ENCODE data around the gene NECAB2. TPM values are rescaled to one million over a fixed set of nuclear protein-coding genes. Genes with fewer than 3 reads are reported as not detected.

NECAB2 gene
- total RNA-seq, 1 donor from 2014 or later = 1.8 TPM

DNA sequence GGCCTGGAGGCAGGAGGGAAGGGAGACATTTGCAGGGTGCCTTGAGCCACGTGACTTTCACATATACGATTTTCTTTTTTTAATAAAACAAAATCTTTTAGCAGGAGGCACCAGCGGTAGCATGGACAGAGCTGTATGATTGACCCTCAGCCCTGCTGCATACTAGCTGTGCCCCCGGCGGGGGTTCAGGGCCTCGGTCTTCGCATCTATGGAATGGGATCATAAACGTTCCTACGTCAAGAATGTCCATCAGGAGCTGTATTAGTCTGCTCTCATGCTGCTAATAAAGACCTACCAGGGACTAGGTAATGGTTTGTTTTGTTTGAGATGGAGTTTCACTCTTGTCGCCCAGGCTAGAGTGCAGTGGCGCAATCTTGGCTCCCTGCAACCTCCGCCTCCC lies 47.4 kb downstream of the NECAB2 start:
- Mint-ChIP-seq H3K27ac (no peak overlapping the region), H3K27me3 (ENCODE audit: low read depth) (no peaks in the 10 kb centered on the region)

DNA sequence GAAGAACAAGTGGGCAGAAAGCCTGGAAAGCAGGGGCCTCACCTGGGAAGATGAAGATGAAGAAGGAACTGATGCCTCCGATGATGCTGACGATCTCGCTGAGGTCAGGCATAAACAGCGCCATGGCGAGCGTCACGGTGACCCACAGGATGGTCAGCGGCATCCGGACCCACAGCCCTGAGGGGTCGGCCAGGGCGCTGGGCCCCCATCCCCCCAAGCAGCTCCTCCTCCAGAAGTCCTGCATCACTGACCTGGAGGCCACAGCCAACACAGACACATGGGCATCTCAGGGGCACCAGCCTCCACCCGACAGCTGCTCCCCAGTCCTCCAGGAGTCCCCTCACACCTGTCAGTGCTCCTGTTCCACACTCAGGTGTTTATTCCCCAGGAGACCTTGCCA lies 48.4 kb downstream of the NECAB2 start:
- Mint-ChIP-seq H3K4me1 (no peaks in the 10 kb centered on the region), H3K4me3 (no peak overlapping the region), H3K27ac (no peak overlapping the region), H3K27me3 (ENCODE audit: low read depth) (no peaks in the 10 kb centered on the region), H3K9me3 (peaks cover 20% of the 10 kb centered on the region), H3K36me3 (no peaks in the 10 kb centered on the region)
- TF ChIP-seq, protein P1, sequence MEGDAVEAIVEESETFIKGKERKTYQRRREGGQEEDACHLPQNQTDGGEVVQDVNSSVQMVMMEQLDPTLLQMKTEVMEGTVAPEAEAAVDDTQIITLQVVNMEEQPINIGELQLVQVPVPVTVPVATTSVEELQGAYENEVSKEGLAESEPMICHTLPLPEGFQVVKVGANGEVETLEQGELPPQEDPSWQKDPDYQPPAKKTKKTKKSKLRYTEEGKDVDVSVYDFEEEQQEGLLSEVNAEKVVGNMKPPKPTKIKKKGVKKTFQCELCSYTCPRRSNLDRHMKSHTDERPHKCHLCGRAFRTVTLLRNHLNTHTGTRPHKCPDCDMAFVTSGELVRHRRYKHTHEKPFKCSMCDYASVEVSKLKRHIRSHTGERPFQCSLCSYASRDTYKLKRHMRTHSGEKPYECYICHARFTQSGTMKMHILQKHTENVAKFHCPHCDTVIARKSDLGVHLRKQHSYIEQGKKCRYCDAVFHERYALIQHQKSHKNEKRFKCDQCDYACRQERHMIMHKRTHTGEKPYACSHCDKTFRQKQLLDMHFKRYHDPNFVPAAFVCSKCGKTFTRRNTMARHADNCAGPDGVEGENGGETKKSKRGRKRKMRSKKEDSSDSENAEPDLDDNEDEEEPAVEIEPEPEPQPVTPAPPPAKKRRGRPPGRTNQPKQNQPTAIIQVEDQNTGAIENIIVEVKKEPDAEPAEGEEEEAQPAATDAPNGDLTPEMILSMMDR (IDR thresholded peaks at IDR 0.05; ENCODE audit: unreplicated experiment) = no peak
- no peak for DNase-seq (ENCODE audit: low spot score in 2 of 2, unreplicated experiment in 2 of 2)

More for the DNA sequence above, 47.4 kb downstream of the NECAB2 start:
- H3K4me1 Mint-ChIP-seq = no peaks in the 10 kb centered on the region
- H3K4me3 Mint-ChIP-seq = no peak overlapping the region
- H3K36me3 Mint-ChIP-seq = no peaks in the 10 kb centered on the region
- H3K9me3 Mint-ChIP-seq = peaks cover 13% of the 10 kb centered on the region
- no peak for DNase-seq (ENCODE audit: low spot score in 2 of 2, unreplicated experiment in 2 of 2)
- TF ChIP-seq, protein P1 (IDR thresholded peaks at IDR 0.05; ENCODE audit: unreplicated experiment) = no peak

- Mint-ChIP-seq H3K4me3 (no peak overlapping the region), H3K27me3 (ENCODE audit: low read depth) (no peaks in the 10 kb centered on the region), H3K27ac (no peak overlapping the region), H3K9me3 (peaks cover 25% of the 10 kb centered on the region), H3K36me3 (no peaks in the 10 kb centered on the region), H3K4me1 (no peaks in the 10 kb centered on the region)
- DNase-seq (ENCODE audit: low spot score in 2 of 2, unreplicated experiment in 2 of 2) = no peak
- TF ChIP-seq, protein P1 (IDR thresholded peaks at IDR 0.05; ENCODE audit: unreplicated experiment) = no peak
Observed at GRCh38 chr16:84018710-84019109, 50.7 kb downstream of the NECAB2 start.

DNA sequence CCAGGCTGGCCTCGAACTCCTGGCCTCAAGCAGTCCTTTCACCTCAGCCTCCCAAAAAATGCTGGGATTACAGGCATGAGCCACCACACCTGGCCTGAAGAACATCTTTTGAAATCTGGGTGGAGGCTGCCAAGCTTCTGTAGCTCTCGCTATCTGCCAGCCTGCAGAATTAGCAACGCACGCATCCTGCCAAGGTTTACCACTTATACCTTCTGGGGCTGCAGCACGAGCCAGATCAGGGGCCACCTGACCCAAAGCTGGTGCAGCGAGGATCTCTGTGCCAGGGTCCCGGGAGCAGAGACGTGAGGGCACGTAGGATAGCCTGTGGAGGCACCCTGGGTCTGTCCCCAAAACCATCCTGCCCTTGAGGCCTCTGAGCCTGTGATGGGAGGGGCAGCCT lies 52.3 kb downstream of the NECAB2 start:
- Mint-ChIP-seq H3K4me1 (no peaks in the 10 kb centered on the region), H3K9me3 (peaks cover 25% of the 10 kb centered on the region), H3K27ac (no peak overlapping the region), H3K4me3 (no peak overlapping the region), H3K36me3 (no peaks in the 10 kb centered on the region), H3K27me3 (ENCODE audit: low read depth) (no peaks in the 10 kb centered on the region)
- TF ChIP-seq, protein P1 (IDR thresholded peaks at IDR 0.05; ENCODE audit: unreplicated experiment) = no peak
- DNase-seq (ENCODE audit: low spot score in 2 of 2, unreplicated experiment in 2 of 2) = no peak

DNA sequence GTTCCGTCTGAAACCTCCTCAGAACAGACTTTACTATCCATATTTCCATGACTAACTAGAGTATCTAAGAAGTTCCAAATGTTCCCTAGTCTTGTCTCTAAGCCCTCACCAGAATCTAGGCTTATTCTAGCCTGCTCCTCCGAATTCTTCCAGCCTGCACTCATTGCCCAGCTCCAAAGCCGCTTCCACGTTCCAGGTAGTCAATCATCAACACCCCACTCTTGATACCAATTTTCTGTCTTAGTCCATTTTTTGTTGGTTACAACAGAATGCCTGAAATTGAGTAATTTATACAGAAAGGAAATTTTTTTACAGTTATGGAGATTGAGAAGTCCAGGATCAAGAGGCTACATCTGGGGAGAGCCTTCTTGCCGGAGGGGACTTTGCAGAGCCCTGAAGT lies 53.4 kb downstream of the NECAB2 start:
- H3K27me3 Mint-ChIP-seq (ENCODE audit: low read depth) = no peaks in the 10 kb centered on the region
- peaks cover 25% of the 10 kb centered on the region for H3K9me3 Mint-ChIP-seq
- no peaks in the 10 kb centered on the region for H3K36me3 Mint-ChIP-seq
- DNase-seq (ENCODE audit: low spot score in 2 of 2, unreplicated experiment in 2 of 2) = no peak
- TF ChIP-seq, protein P1 (IDR thresholded peaks at IDR 0.05; ENCODE audit: unreplicated experiment) = no peak
- H3K4me1 Mint-ChIP-seq = no peaks in the 10 kb centered on the region
- no peak overlapping the region for H3K27ac Mint-ChIP-seq
- H3K4me3 Mint-ChIP-seq = no peak overlapping the region

DNA sequence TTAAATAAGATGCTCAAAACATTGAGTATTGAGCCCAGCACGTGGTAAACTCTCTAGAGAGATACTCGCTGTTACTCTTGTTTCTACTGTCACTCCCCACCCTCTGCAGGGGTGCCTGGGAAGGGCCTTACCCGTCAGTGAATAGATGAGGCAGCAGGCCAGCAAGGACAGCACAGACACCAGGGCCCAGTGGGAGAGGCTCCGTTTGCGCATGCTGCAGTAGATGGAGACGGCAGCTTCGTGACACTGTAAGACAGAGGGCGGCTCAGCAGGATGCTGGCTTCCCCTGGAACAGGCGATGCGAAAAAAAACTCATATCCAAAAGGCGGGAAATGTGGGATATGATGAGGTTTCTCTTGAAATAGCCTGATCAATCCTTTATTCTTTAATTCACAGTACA lies 54.6 kb downstream of the NECAB2 start:
- Mint-ChIP-seq H3K27ac (peak overlapping the region; percentile 66), H3K36me3 (no peaks in the 10 kb centered on the region), H3K9me3 (peaks cover 25% of the 10 kb centered on the region), H3K4me3 (no peak overlapping the region), H3K27me3 (ENCODE audit: low read depth) (no peaks in the 10 kb centered on the region), H3K4me1 (peaks cover 1% of the 10 kb centered on the region)
- TF ChIP-seq, protein P1 (IDR thresholded peaks at IDR 0.05; ENCODE audit: unreplicated experiment) = no peak
- DNase-seq (ENCODE audit: low spot score in 2 of 2, unreplicated experiment in 2 of 2) = no peak
